GM06990 (cell line): ENCODE measurements around the gene MEOX2.

Experiments
- DNase-seq: peaks from one replicate; pipeline ENCODE4 v3.0.0-alpha.2; 2011; ENCODE audit not compliant: insufficient read length; ENCODE audit errors: extremely low read depth
- H3K27me3 ChIP-seq: replicated peaks from 2 replicates; pipeline ENCODE4 v1.6.0; 2011; ENCODE audit warnings: low read length; ENCODE audit not compliant: control insufficient read depth, insufficient read depth
- H3K36me3 ChIP-seq: 2 replicates; pipeline ENCODE4 v1.5.1; 2011; ENCODE audit warnings: low read length; ENCODE audit not compliant: control insufficient read depth, insufficient read depth
- H3K4me3 ChIP-seq: replicated peaks from 2 replicates; pipeline ENCODE4 v1.5.1; 2011; ENCODE audit warnings: low read depth, mild to moderate bottlenecking, control low read depth, low read length
- CTCF ChIP-seq: IDR thresholded peaks from 2 replicates; pipeline ENCODE4 v1.5.1; 2011; ENCODE audit warnings: low read length, control low read depth, mild to moderate bottlenecking, inconsistent platforms; ENCODE audit not compliant: insufficient read depth, poor library complexity, severe bottlenecking

MEOX2 gene

GRCh38 chr7:15662451-15662850 is 24.0 kb downstream of the MEOX2 start:
- Histone ChIP-seq H3K36me3 (no peaks in the 10 kb centered on the region), H3K27me3 (no peaks in the 10 kb centered on the region), H3K4me3 (no peak overlapping the region)
- no peak for DNase-seq
- TF ChIP-seq CTCF = no peak

GRCh38 chr7:15658247-15658646 is 28.2 kb downstream of the MEOX2 start:
- no peak for DNase-seq
- Histone ChIP-seq H3K27me3 (no peaks in the 10 kb centered on the region), H3K4me3 (no peak overlapping the region), H3K36me3 (no peaks in the 10 kb centered on the region)
- no peak for TF ChIP-seq CTCF

- H3K4me3 ChIP-seq = no peak overlapping the region
- H3K36me3 ChIP-seq = no peaks in the 10 kb centered on the region
- DNase-seq = no peak
- no peak for TF ChIP-seq CTCF
- no peaks in the 10 kb centered on the region for H3K27me3 ChIP-seq
These were observed 33.6 kb downstream of the MEOX2 start for GRCh38 chr7:15652776-15653290.

GRCh38 chr7:15651693-15652092 is 34.8 kb downstream of the MEOX2 start:
- Histone ChIP-seq H3K36me3 (no peaks in the 10 kb centered on the region), H3K4me3 (no peak overlapping the region), H3K27me3 (no peaks in the 10 kb centered on the region)
- TF ChIP-seq CTCF = no peak
- no peak for DNase-seq

GRCh38 chr7:15650787-15651186 is 35.7 kb downstream of the MEOX2 start:
- no peak overlapping the region for H3K4me3 ChIP-seq
- H3K27me3 ChIP-seq = no peaks in the 10 kb centered on the region
- no peak for TF ChIP-seq CTCF
- H3K36me3 ChIP-seq = no peaks in the 10 kb centered on the region
- DNase-seq = no peak

GRCh38 chr7:15648461-15648961 is 38.0 kb downstream of the MEOX2 start:
- Histone ChIP-seq H3K4me3 (no peak overlapping the region), H3K27me3 (no peaks in the 10 kb centered on the region), H3K36me3 (no peaks in the 10 kb centered on the region)
- DNase-seq = no peak
- TF ChIP-seq CTCF = no peak
